ENCODE data around the gene ASAH2. TPM values are rescaled to one million over a fixed set of nuclear protein-coding genes. Genes with fewer than 3 reads are reported as not detected.

ASAH2 gene
- polyA plus RNA-seq, 1 experiment = 0.32 TPM

- Histone ChIP-seq H3K27me3 (ENCODE audit: control insufficient read depth, insufficient read depth, low read length) (peaks cover 5% of the 10 kb centered on the region), H3K36me3 (ENCODE audit: control insufficient read depth, insufficient read depth, low read length) (no peaks in the 10 kb centered on the region), H3K4me3 (ENCODE audit: low read depth, low read length) (no peak overlapping the region)
- ChIA-PET CTCF (interaction anchor here (5.1 kb wide), 1 partner anchor 632 kb away, joined by 31 read pairs; no protein-coding TSS in a partner anchor), POLR2A (no interaction called here)
- no peak for DNase-seq (ENCODE audit: low read depth)
- TF ChIP-seq CTCF (IDR thresholded peaks at IDR 0.05; ENCODE audit: insufficient read depth, low read depth, low read length) = no peak
Measured at GRCh38 chr10:50226610-50227009, 24.7 kb downstream of the ASAH2 start.

GRCh38 chr10:50224330-50224952 lies 26.9 kb downstream of the ASAH2 start:
- Histone ChIP-seq H3K36me3 (ENCODE audit: control insufficient read depth, insufficient read depth, low read length) (no peaks in the 10 kb centered on the region), H3K4me3 (ENCODE audit: low read depth, low read length) (no peak overlapping the region), H3K27me3 (ENCODE audit: control insufficient read depth, insufficient read depth, low read length) (peaks cover 4% of the 10 kb centered on the region)
- ChIA-PET CTCF (interaction anchor here (0.6 to 5.1 kb wide), 9 partner anchors 10 to 817 kb away, joined by 3 to 31 read pairs (median 6); partner anchors contain the start of gene ASAH2), POLR2A (no interaction called here)
- peak; percentile 15 for DNase-seq (ENCODE audit: low read depth)
- TF ChIP-seq CTCF (IDR thresholded peaks at IDR 0.05; ENCODE audit: insufficient read depth, low read depth, low read length) = peak; percentile 67

- no peak for TF ChIP-seq CTCF (IDR thresholded peaks at IDR 0.05; ENCODE audit: insufficient read depth, low read depth, low read length)
- Histone ChIP-seq H3K36me3 (ENCODE audit: control insufficient read depth, insufficient read depth, low read length) (no peaks in the 10 kb centered on the region), H3K27me3 (ENCODE audit: control insufficient read depth, insufficient read depth, low read length) (no peaks in the 10 kb centered on the region), H3K4me3 (ENCODE audit: low read depth, low read length) (no peak overlapping the region)
- no peak for DNase-seq (ENCODE audit: low read depth)
- ChIA-PET CTCF (interaction anchor here (1.0 kb wide), 1 partner anchor 627 kb away, joined by 4 read pairs; no protein-coding TSS in a partner anchor), POLR2A (no interaction called here)
Measured at GRCh38 chr10:50222199-50222598, 29.1 kb downstream of the ASAH2 start.

- ChIA-PET POLR2A (no interaction called here), CTCF (interaction anchor here (1.0 kb wide), 1 partner anchor 626 kb away, joined by 4 read pairs; no protein-coding TSS in a partner anchor)
Measured at GRCh38 chr10:50221470-50221869, 29.8 kb downstream of the ASAH2 start.

GRCh38 chr10:50219646-50220045 lies 31.7 kb downstream of the ASAH2 start:
- H3K27me3 ChIP-seq (ENCODE audit: control insufficient read depth, insufficient read depth, low read length) = no peaks in the 10 kb centered on the region
- TF ChIP-seq CTCF (IDR thresholded peaks at IDR 0.05; ENCODE audit: insufficient read depth, low read depth, low read length) = no peak
- ChIA-PET POLR2A (no interaction called here), CTCF (no interaction called here)
- H3K36me3 ChIP-seq (ENCODE audit: control insufficient read depth, insufficient read depth, low read length) = no peaks in the 10 kb centered on the region
- no peak overlapping the region for H3K4me3 ChIP-seq (ENCODE audit: low read depth, low read length)
- DNase-seq (ENCODE audit: low read depth) = no peak

More at GRCh38 chr10:50221470-50221869, 29.8 kb downstream of the ASAH2 start:
- Histone ChIP-seq H3K36me3 (ENCODE audit: control insufficient read depth, insufficient read depth, low read length) (no peaks in the 10 kb centered on the region), H3K4me3 (ENCODE audit: low read depth, low read length) (no peak overlapping the region), H3K27me3 (ENCODE audit: control insufficient read depth, insufficient read depth, low read length) (no peaks in the 10 kb centered on the region)
- no peak for DNase-seq (ENCODE audit: low read depth)
- TF ChIP-seq CTCF (IDR thresholded peaks at IDR 0.05; ENCODE audit: insufficient read depth, low read depth, low read length) = no peak

Measured in BJ (cell line).